GM10266 (cell line): ENCODE data around the gene FAM204A.
A peak's percentile ranks its signal among the peaks of the same experiment; 100 is the strongest.

Experiments used
- DNase-seq: peaks from one replicate; pipeline ENCODE4 v3.0.0; 2012; ENCODE audit errors: extremely low spot score
- TF ChIP-seq, protein P1 (sequence below): IDR thresholded peaks from 2 replicates; pipeline ENCODE4 v1.5.1; 2012; ENCODE audit warnings: mild to moderate bottlenecking, low read depth; ENCODE audit not compliant: control insufficient read depth, insufficient read depth; ENCODE audit errors: missing control alignments

Gene FAM204A

DNA sequence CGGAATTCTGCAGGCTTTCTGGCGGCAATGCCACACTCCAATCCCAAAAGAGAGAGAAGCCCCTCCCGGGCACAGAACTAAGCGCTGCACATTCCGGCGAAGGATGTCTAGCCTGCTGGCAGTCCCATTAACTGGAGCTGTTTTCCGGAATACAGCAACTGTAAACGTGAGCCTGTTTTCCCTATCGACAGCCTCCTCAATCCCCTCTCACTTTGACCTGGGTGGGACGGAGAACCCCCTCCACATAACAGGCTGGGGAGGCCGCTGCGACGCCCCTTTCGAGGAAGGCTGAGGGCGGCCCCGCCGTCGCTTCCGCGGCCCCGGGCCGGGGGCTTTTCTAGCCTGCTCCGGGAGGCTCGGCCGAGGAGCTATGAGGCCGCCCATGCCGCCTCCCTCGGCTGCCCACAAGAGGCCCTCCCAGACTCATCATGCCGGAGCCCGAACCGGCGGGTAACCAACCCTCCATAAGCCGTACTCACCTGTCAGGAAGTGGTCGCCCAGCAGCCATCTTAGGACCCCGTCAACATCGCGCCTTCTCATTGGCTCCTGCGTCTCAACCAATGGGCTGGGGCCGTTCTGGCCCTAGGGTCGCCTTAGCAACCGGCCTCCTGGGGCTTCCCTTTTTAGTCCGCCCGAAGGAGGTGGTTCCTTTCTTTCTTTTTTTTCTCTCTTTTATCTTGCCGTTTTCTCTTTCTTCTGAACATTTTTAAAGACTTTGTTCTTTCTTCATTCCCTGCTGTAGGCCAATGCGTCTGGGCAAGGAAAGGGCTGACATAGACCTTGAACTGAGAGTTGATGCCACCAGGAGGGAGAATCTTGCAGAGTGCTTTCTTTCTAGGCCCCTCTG, at the start of gene FAM204A:
FAM204A (minus strand) TSS at position 534 of the 847 bp plus-strand sequence. CDS start 5,909 bp downstream, outside the sequence.
- TF ChIP-seq, protein P1, sequence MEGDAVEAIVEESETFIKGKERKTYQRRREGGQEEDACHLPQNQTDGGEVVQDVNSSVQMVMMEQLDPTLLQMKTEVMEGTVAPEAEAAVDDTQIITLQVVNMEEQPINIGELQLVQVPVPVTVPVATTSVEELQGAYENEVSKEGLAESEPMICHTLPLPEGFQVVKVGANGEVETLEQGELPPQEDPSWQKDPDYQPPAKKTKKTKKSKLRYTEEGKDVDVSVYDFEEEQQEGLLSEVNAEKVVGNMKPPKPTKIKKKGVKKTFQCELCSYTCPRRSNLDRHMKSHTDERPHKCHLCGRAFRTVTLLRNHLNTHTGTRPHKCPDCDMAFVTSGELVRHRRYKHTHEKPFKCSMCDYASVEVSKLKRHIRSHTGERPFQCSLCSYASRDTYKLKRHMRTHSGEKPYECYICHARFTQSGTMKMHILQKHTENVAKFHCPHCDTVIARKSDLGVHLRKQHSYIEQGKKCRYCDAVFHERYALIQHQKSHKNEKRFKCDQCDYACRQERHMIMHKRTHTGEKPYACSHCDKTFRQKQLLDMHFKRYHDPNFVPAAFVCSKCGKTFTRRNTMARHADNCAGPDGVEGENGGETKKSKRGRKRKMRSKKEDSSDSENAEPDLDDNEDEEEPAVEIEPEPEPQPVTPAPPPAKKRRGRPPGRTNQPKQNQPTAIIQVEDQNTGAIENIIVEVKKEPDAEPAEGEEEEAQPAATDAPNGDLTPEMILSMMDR: no peak

DNA sequence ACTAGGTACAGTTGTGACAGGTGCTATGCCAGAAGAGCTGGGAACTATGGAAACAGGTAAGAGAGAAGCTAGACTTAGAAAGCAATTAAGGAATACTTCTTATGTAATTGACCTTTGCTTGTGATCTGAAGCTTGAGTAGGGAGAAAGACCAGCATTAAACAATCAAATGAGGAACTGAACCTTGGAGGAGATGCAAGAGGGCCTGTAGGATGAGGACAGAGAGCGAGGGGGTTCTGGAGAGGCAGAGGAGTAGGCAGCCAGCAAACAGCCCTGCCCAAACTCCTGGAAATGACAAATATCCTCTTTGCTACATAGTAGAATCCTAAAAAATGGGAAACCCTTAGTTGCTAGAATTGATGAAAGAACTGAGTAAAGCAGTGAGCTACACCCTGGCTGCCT, 41.6 kb upstream of the FAM204A start:
- no peak for DNase-seq
- TF ChIP-seq, protein P1: no peak

More for the DNA sequence above, at the start of gene FAM204A:
- DNase-seq: peak; percentile 95

DNA sequence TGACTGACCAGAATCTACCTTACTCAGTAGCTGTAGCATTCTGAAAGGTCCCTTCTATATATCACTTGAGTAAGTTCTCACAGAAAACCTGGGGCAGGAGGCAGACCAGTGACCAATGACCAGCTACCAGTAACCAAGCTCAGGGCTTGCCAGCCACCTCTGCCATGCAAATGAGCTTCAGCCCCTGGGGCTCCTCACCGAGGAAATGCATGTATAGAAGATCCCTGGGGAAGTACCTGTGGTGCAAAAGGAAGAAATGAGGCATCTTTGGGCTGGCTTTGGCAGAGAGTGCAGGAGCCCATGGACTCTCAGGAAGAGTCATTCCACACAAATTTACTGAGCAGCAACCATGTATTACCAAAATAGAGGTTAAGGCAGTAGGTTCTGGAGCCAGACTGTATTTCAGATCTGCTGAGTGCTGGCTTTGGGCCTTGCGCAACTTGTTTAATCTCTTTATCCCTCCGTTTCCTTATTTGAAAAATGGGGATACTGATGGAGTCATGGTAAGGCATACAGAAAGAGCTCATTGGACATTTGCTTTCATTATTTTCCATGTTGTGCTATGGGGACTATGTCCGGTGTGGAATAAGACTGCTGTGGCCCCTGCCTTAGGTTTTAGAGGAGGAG, 41.1 kb upstream of the FAM204A start:
- DNase-seq: no peak
- TF ChIP-seq, protein P1: no peak

DNA sequence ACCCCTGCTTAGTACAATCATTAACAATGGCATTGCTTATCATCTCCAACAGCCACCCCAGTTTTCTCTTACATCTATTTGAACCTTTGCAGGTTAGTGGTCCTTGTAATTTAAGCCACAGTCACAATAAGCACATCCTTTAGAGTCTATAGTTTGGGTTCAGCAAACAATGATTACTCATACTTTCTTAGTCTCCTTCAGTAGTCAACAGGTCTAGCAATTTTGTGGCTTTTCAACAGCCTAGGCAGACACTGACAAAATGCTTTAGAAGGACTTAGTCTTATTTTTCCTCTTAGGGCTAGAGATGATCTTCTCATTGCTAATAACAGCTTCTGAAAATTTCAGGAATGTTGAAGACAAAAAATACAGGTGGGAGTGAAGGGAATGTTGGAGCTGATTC, 32.3 kb upstream of the FAM204A start:
- TF ChIP-seq, protein P1: no peak
- DNase-seq: no peak

DNA sequence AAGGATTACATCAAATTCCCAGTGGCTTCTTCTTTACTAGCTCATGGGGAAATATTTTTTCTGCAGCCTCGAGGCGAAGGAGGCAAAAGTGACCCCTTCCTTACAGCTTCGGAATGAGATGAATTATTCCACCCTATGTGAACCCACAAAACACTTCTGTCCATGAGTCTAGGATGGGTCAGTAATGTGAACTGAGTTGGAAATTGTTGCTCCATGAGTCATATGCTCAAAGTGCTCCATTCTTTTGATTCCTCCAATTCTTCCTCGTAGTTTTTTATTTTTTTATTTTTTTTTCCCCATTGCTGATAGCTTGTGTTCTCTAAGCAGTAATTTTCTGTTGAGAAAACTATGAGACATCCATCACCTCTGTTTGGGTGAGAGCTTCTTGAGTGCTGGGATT, 31.7 kb upstream of the FAM204A start:
- TF ChIP-seq, protein P1: no peak
- DNase-seq: no peak

DNA sequence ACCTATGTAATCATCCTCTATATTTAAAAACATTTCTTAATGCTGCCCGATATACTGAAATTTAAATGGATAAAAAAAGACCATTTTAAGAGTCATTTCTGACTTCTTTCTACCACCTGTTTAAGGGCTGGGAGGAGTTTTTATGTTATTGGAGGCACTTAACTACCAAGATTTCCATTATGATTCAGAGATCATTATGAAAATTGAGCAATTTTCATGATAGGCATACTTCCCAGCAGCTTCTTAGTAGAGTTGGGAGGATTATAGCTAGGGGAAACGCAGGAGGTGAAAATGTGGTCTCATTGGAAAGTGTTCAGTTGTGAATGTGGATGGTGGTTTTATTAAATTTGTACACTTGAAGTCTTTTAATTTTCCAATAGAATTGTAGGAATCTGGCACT, 28.4 kb upstream of the FAM204A start:
- TF ChIP-seq, protein P1: no peak
- DNase-seq: no peak
